K562 (cell line): ENCODE data around the gene SORT1. TPM values are rescaled to one million over a fixed set of nuclear protein-coding genes. Genes with fewer than 3 reads are reported as not detected.

Experiments used
- ATAC-seq: fragments of 200-7000 bp; cut with Tn5 transposase; 3 replicates; pipeline ENCODE4 v1.9.1; 2020; ENCODE audit warnings: moderate library complexity
- BruUV-seq: library from RNA; stranded (reverse); fragments of 400-500 nt; replicated peaks from 2 replicates; lab custom pipeline; 2021; lab: Mats Ljungman, UMichigan
- CTCF ChIA-PET: fragments of 300-600 bp; formaldehyde crosslinking; extraction: SDS; loops from one replicate; lab custom pipeline; 2021; ENCODE audit warnings: low intra/inter-chr PET ratio; lab: Yijun Ruan, JAX
- POLR2A ChIA-PET: fragments of 300-600, 350-650 bp; sonication (Branson Sonifier 250); formaldehyde crosslinking; extraction: SDS; loops from one replicate; lab custom pipeline; 2021; ENCODE audit warnings: antibody characterized with exemption, inconsistent platforms; lab: Yijun Ruan, JAX
- DNase-seq, 4 experiments: peaks; one replicate each; pipeline versions ENCODE4 v3.0.0 to v3.0.0-alpha.2; 2011 to 2018; ENCODE audit warnings: low spot score in 3 of 4, mixed read lengths in 3 of 4; ENCODE audit errors: extremely low read depth in 1 of 4
- FAIRE-seq: peaks from 2 replicates; lab custom pipeline; 2011; peaks lifted over from hg19 to GRCh38; lab: Jason Lieb, UNC
- H2AFZ ChIP-seq: 2 replicates; pipeline ENCODE4 v1.6.0; 2011; ENCODE audit warnings: low read depth, low read length, control low read depth, inconsistent platforms
- H3K27ac ChIP-seq: fragments of 200-600 bp; 3 replicates; pipeline ENCODE4 v1.8.0; 2011; ENCODE audit warnings: low read depth, mild to moderate bottlenecking, control low read depth, inconsistent platforms, low read length, moderate library complexity, mixed read lengths; ENCODE audit errors: extremely low read depth
- H3K27me3 ChIP-seq, 2 experiments: fragments of 300-600 bp in 1 of 2; 2 replicates in 1 of 2; 3 replicates in 1 of 2; pipeline versions ENCODE4 v1.6.0 to v1.8.0; 2011; ENCODE audit warnings: inconsistent platforms in 2 of 2, low read length in 2 of 2, mild to moderate bottlenecking in 1 of 2, mixed read lengths in 1 of 2, moderate library complexity in 1 of 2; ENCODE audit not compliant: control insufficient read depth in 2 of 2, insufficient read depth in 2 of 2
- H3K36me3 ChIP-seq: fragments of 300-600 bp; 3 replicates; pipeline ENCODE4 v1.8.0; 2011; ENCODE audit warnings: mild to moderate bottlenecking, low read length, inconsistent platforms; ENCODE audit not compliant: control insufficient read depth, insufficient read depth
- H3K4me1 ChIP-seq, 2 experiments: fragments of 200-600 bp in 1 of 2; replicated peaks in 1 of 2; 2 replicates in 1 of 2; 3 replicates in 1 of 2; pipeline versions ENCODE4 v1.5.1 to v1.8.0; 2011; ENCODE audit warnings: inconsistent platforms in 2 of 2, low read length in 2 of 2, mild to moderate bottlenecking in 1 of 2, mixed read lengths in 1 of 2, moderate library complexity in 1 of 2; ENCODE audit not compliant: control insufficient read depth in 2 of 2, insufficient read depth in 2 of 2
- H3K4me2 ChIP-seq: 2 replicates; pipeline ENCODE4 v1.6.1; 2011; ENCODE audit warnings: low read length, control low read depth, inconsistent platforms, mixed read lengths; ENCODE audit not compliant: insufficient read depth
- H3K4me3 ChIP-seq: fragments of 200-600 bp; sonication (generic), shearing (Covaris generic); 2 replicates; pipeline ENCODE4 v1.5.1; 2016; ENCODE audit warnings: control low read depth, inconsistent platforms
- H3K79me2 ChIP-seq: fragments of 200-600 bp; 3 replicates; pipeline ENCODE4 v1.8.0; 2011; ENCODE audit warnings: low read length, inconsistent platforms; ENCODE audit not compliant: control insufficient read depth, insufficient read depth
- H3K9ac ChIP-seq, 2 experiments: 2 replicates each; pipeline versions ENCODE4 v1.6.0 to v1.6.1; 2011; ENCODE audit warnings: low read depth in 2 of 2, low read length in 2 of 2, control low read depth in 1 of 2, inconsistent platforms in 1 of 2, mild to moderate bottlenecking in 1 of 2, mixed read lengths in 1 of 2; ENCODE audit not compliant: insufficient read depth in 1 of 2
- H3K9me1 ChIP-seq: one replicate; pipeline ENCODE4 v1.6.0; 2011; ENCODE audit warnings: inconsistent platforms, mild to moderate bottlenecking, low read length, moderate library complexity; ENCODE audit not compliant: control insufficient read depth, insufficient read depth
- H3K9me3 ChIP-seq: replicated peaks from 2 replicates; pipeline ENCODE4 v1.5.1; 2011; ENCODE audit warnings: low read depth, low read length, inconsistent platforms; ENCODE audit not compliant: control insufficient read depth, insufficient read depth
- H4K20me1 ChIP-seq: replicated peaks from 2 replicates; pipeline ENCODE4 v1.6.1; 2011; ENCODE audit warnings: low read length, inconsistent platforms, mixed read lengths; ENCODE audit not compliant: control insufficient read depth, insufficient read depth
- BRF2 ChIP-seq: IDR thresholded peaks from 3 replicates; pipeline ENCODE4 v1.6.1; 2011; ENCODE audit warnings: borderline replicate concordance, mild to moderate bottlenecking; ENCODE audit not compliant: insufficient read length, insufficient read depth
- ESRRA ChIP-seq: fragments of 450-650 bp; IDR thresholded peaks from 2 replicates; pipeline ENCODE4 v1.6.1; 2014; ENCODE audit warnings: low read depth, mild to moderate bottlenecking, moderate library complexity, borderline replicate concordance
- MAX ChIP-seq: sonication (generic); formaldehyde crosslinking; IDR thresholded peaks from 2 replicates; pipeline ENCODE4 v1.9.0; 2022; ENCODE audit warnings: mild to moderate bottlenecking, missing genetic modification reagents
- NFIC ChIP-seq: fragments of 450-650 bp; IDR thresholded peaks from 2 replicates; pipeline ENCODE4 v1.6.1; 2017; ENCODE audit warnings: mild to moderate bottlenecking, inconsistent platforms
- POLR2G ChIP-seq: fragments of 200-400 bp; formaldehyde crosslinking; IDR thresholded peaks from 2 replicates; pipeline ENCODE4 v1.6.1; 2017; ENCODE audit warnings: low read depth, mild to moderate bottlenecking, antibody characterized with exemption, low read length, moderate library complexity
- RBFOX2 ChIP-seq: fragments of 200-400 bp; formaldehyde crosslinking; IDR thresholded peaks from 2 replicates; pipeline ENCODE4 v1.6.1; 2017; ENCODE audit warnings: low read depth, mild to moderate bottlenecking, low read length, moderate library complexity
- ZBTB33 ChIP-seq: sonication (generic); formaldehyde crosslinking; IDR thresholded peaks from 2 replicates; pipeline ENCODE4 v1.8.1; 2023; ENCODE audit warnings: mild to moderate bottlenecking, missing genetic modification reagents
- WGBS: fragments of 100-300 bp; shearing (Covaris generic); methylation state at CpG from one replicate; pipeline ENCODE4 v1.1.6; 2016; ENCODE audit warnings: low coverage, mixed read lengths; ENCODE audit not compliant: insufficient coverage; ENCODE audit errors: missing lambda C conversion rate; 5-methylcytosine and 5-hydroxymethylcytosine counted together
- in situ Hi-C: fragments of 300-500 bp; cut with MboI; formaldehyde crosslinking; loops from 4 replicates; pipeline ENCODE4 v1.15.0; 2018; ENCODE audit warnings: inconsistent platforms, mixed read lengths
- intact Hi-C: fragments of 100-400 bp; cut with micrococcal nuclease; formaldehyde crosslinking; loops from 2 replicates; pipeline ENCODE4 v1.14.2; 2022
- polyA plus RNA-seq, 8 experiments: library from polyadenylated mRNA; depleted of rRNA in 4 of 8; stranded (reverse) in 5 of 8; unstranded in 3 of 8; fragments of >200 nt; fragmentation: Nextera tagmentation in 2 of 8; fragmentation: Illumina TruSeq in 1 of 8; extraction: Ambion mirVana in 2 of 8; extraction: Trizol in 1 of 8; gene quantifications; 2 replicates each; pipeline versions ENCODE4 v1.2.1 to v1.2.3, GENCODE V29; 2011 to 2014; ENCODE audit warnings: inconsistent platforms in 1 of 8, missing spikeins in 1 of 8
- total RNA-seq, 7 experiments: library from RNA; depleted of rRNA in 6 of 7; stranded (reverse); fragments of >200 nt in 6 of 7; fragmentation: Illumina TruSeq in 2 of 7; extraction: Trizol in 2 of 7; gene quantifications; 2 replicates each; pipeline versions ENCODE4 v1.2.1 to v1.2.3, GENCODE V29; 2011 to 2021; ENCODE audit warnings: low replicate concordance in 1 of 7

SORT1 gene
- total and polyA plus RNA-seq, 9 of the 15 experiments (the other 6 are each of a cell fraction or from before 2014, with no cell fraction given): 27.4 to 112 (median 65.0) TPM

GRCh38 chr1:109281680-109282496 lies 115.8 kb downstream of the SORT1 start:
- WGBS: 81% methylated on average over 27 of the region's 28 CpGs
- Histone ChIP-seq H3K79me2 (peaks cover 28% of the 10 kb centered on the region), H3K9me1 (no peaks in the 10 kb centered on the region), H3K27ac (peak overlapping the region; percentile 97; the same call in 2 of the 3 replicates), H3K27me3 (no peaks in the 10 kb centered on the region), H2AFZ (peak overlapping the region; percentile 95; the same call in 1 of the 2 replicates), H4K20me1 (peaks cover 4% of the 10 kb centered on the region; the same call in 1 of the 2 replicates), H3K4me3 (peak overlapping the region; percentile 68), H3K4me2 (peak overlapping the region; percentile 99), H3K9ac (peak overlapping the region; percentile 90 to 94), H3K36me3 (peaks cover 37% of the 10 kb centered on the region; the same call in 2 of the 3 replicates), H3K9me3 (no peaks in the 10 kb centered on the region), H3K4me1 (peaks cover 41 to 47% of the 10 kb centered on the region in 2 experiments)
- intact Hi-C loops: loop anchor here (2.0 kb wide), 1 partner anchor 117 kb away; no protein-coding TSS in a partner anchor
- POLR2A ChIA-PET: interaction anchor here (0.5 to 1.9 kb wide), 14 partner anchors 14 to 117 kb away, joined by 3 to 16 read pairs (median 3); partner anchors contain the start of gene SORT1
- BruUV-seq: no TSS peak
- in situ Hi-C loops: no loop called here
- no peak for FAIRE-seq
- DNase-seq: peak in 1 of 4 experiments; percentile 33
- ATAC-seq: no peak
- TF ChIP-seq MAX (CRISPR knock-in tag) (0 out of 2 replicates have a peak, but pooled peaks have one; percentile 26), POLR2G (peak; percentile 52; the same call in 1 of the 2 replicates), ESRRA (no peak), ZBTB33 (CRISPR knock-in tag) (peak; percentile 94), BRF2 (no peak), NFIC (0 out of 2 replicates have a peak, but pooled peaks have one; percentile 12), RBFOX2 (peak; percentile 60; the same call in 1 of the 2 replicates)
- CTCF ChIA-PET: no interaction called here
